Neutrophil (primary cell): Measurements from ENCODE around the gene PNKP.

Experiments
- H3K27ac ChIP-seq: fragments of 200-600 bp; sonication (generic); 2 replicates; pipeline ENCODE4 v1.5.1; 2016; ENCODE audit warnings: mild to moderate bottlenecking, moderate library complexity
- H3K27me3 ChIP-seq: fragments of 200-600 bp; sonication (generic); 2 replicates; pipeline ENCODE4 v1.6.0; 2016; ENCODE audit warnings: mild to moderate bottlenecking
- H3K36me3 ChIP-seq: fragments of 200-600 bp; sonication (generic); 2 replicates; pipeline ENCODE4 v1.5.1; 2017
- H3K4me1 ChIP-seq, 2 experiments: fragments of 200-600 bp in 1 of 2; sonication (generic) in 1 of 2; 1 replicate in 1 of 2; 2 replicates in 1 of 2; pipeline versions ENCODE4 v1.5.1 to v1.6.1; 2013 to 2016; ENCODE audit warnings: low read depth in 1 of 2, low read length in 1 of 2, mild to moderate bottlenecking in 1 of 2, moderate library complexity in 1 of 2; ENCODE audit not compliant: control insufficient read depth in 1 of 2, insufficient read depth in 1 of 2
- H3K4me3 ChIP-seq, 2 experiments: fragments of 200-600 bp in 1 of 2; sonication (generic) in 1 of 2; 1 replicate in 1 of 2; 2 replicates in 1 of 2; pipeline ENCODE4 v1.5.1; 2013 to 2016; ENCODE audit warnings: low read depth in 1 of 2, low read length in 1 of 2, mild to moderate bottlenecking in 1 of 2, moderate library complexity in 1 of 2
- H3K9me3 ChIP-seq: fragments of 200-600 bp; sonication (generic); 2 replicates; pipeline ENCODE4 v1.5.1; 2016
- CTCF ChIP-seq: fragments of 200-600 bp; sonication (generic); IDR thresholded peaks from 2 replicates; pipeline ENCODE4 v1.5.1; 2016; ENCODE audit warnings: antibody characterized with exemption

The PNKP gene

GRCh38 chr19:49910179-49910578 is 42.8 kb upstream of the PNKP start:
- Histone ChIP-seq H3K4me3 (no peak overlapping the region), H3K9me3 (no peaks in the 10 kb centered on the region), H3K27me3 (no peaks in the 10 kb centered on the region), H3K27ac (no peak overlapping the region), H3K4me1 (peaks cover 9 to 13% of the 10 kb centered on the region in 2 experiments), H3K36me3 (peaks cover 52% of the 10 kb centered on the region)
- no peak for TF ChIP-seq CTCF

GRCh38 chr19:49908480-49909420 is 41.4 kb upstream of the PNKP start:
- H3K27ac ChIP-seq, result no peak overlapping the region
- no peak for TF ChIP-seq CTCF
- H3K27me3 ChIP-seq, result no peaks in the 10 kb centered on the region
- peaks cover 9 to 13% of the 10 kb centered on the region in 2 experiments for H3K4me1 ChIP-seq
- H3K9me3 ChIP-seq, result no peaks in the 10 kb centered on the region
- no peak overlapping the region for H3K4me3 ChIP-seq
- peaks cover 47% of the 10 kb centered on the region for H3K36me3 ChIP-seq

GRCh38 chr19:49907745-49908446 is 40.5 kb upstream of the PNKP start:
- TF ChIP-seq CTCF, result no peak
- H3K27ac ChIP-seq, result no peak overlapping the region
- peaks cover 38% of the 10 kb centered on the region for H3K36me3 ChIP-seq
- H3K4me1 ChIP-seq, result peaks cover 9 to 13% of the 10 kb centered on the region in 2 experiments
- no peak overlapping the region for H3K4me3 ChIP-seq
- no peaks in the 10 kb centered on the region for H3K27me3 ChIP-seq
- H3K9me3 ChIP-seq, result no peaks in the 10 kb centered on the region

DNA sequence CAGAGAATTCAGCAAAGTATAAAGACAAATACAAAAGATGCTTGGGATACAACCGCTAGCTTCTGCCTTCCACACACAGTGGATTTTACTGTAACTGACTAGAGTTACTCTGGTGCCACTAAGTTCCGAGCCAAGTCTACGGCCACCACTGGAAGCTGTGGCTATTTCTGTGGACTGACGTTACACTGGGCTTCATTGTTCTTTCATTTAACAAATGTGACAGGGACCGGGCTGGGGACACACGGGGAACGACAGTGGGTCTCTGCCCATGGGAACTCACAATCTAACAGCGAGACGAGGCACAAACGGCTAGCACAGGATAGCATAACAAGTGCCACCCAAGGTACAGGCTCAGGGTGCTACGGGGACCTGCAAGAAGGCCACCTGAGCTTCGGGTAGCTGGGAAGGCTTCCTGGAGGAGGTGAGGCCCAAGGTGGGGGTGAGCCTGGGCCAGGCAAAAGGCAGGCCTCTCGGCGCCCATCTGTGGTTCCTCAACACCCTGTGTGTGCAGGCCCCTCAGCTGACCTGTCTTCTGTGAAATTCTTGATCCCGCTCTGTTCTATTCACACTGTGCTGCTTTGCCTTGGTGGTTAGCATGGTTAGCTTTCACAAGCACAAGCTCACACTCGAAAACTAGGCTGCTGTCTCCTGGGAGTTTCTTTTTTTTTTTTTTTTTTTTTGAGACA is 39.6 kb upstream of the PNKP start:
- Histone ChIP-seq H3K4me1 (peaks cover 9 to 13% of the 10 kb centered on the region in 2 experiments), H3K36me3 (peaks cover 33% of the 10 kb centered on the region), H3K27me3 (no peaks in the 10 kb centered on the region), H3K27ac (no peak overlapping the region), H3K9me3 (no peaks in the 10 kb centered on the region), H3K4me3 (no peak overlapping the region)
- no peak for TF ChIP-seq CTCF

- no peak overlapping the region for H3K4me3 ChIP-seq
- no peak overlapping the region for H3K27ac ChIP-seq
- no peaks in the 10 kb centered on the region for H3K4me1 ChIP-seq
- H3K27me3 ChIP-seq, result no peaks in the 10 kb centered on the region
- peaks cover 26% of the 10 kb centered on the region for H3K36me3 ChIP-seq
- no peak for TF ChIP-seq CTCF
- H3K9me3 ChIP-seq, result no peaks in the 10 kb centered on the region
Observed at GRCh38 chr19:49904136-49904535, 36.8 kb upstream of the PNKP start.
